8988T (cell line): Measurements from ENCODE around the gene PDCL2.
"Not testable (repeated sequence)": the region's sequence is repeated elsewhere in the genome, so short reads cannot be mapped to it uniquely, and the experiment has no call there.

Experiments
- DNase-seq: peaks from one replicate; pipeline ENCODE4 v3.0.0; 2011

Gene PDCL2

GRCh38 chr4:55582773-55583172 lies 9.3 kb downstream of the PDCL2 start:
- not testable (repeated sequence) for DNase-seq

- DNase-seq, result no peak
These were observed 13.6 kb downstream of the PDCL2 start for GRCh38 chr4:55578341-55579010.

GRCh38 chr4:55575513-55575912 lies 16.5 kb downstream of the PDCL2 start:
- no peak for DNase-seq

- DNase-seq, result no peak
These were observed 17.8 kb downstream of the PDCL2 start for GRCh38 chr4:55574252-55574651.

- no peak for DNase-seq
These were observed 20.2 kb downstream of the PDCL2 start for GRCh38 chr4:55571806-55572205.

- DNase-seq, result no peak
These were observed 23.0 kb downstream of the PDCL2 start for GRCh38 chr4:55568905-55569504.

- DNase-seq, result no peak
These were observed 30.2 kb downstream of the PDCL2 start for GRCh38 chr4:55561889-55562288.

- no peak for DNase-seq
These were observed 31.9 kb downstream of the PDCL2 start for GRCh38 chr4:55560096-55560495.

- no peak for DNase-seq
These were observed 37.5 kb downstream of the PDCL2 start for GRCh38 chr4:55554453-55555030.

GRCh38 chr4:55553441-55554201 lies 38.4 kb downstream of the PDCL2 start:
- DNase-seq, result no peak

GRCh38 chr4:55551964-55552363 lies 40.1 kb downstream of the PDCL2 start:
- not testable (repeated sequence) for DNase-seq

- no peak for DNase-seq
These were observed 42.2 kb downstream of the PDCL2 start for GRCh38 chr4:55549888-55550287.

GRCh38 chr4:55547918-55548317 lies 44.1 kb downstream of the PDCL2 start:
- DNase-seq, result no peak

GRCh38 chr4:55547466-55547770 lies 44.6 kb downstream of the PDCL2 start:
- no peak for DNase-seq

GRCh38 chr4:55546756-55547465 lies 45.1 kb downstream of the PDCL2 start, which contains the start of gene CLOCK:
CLOCK (minus strand) TSS chr4:55546909; CDS start chr4:55482785, 64,124 bp downstream.
- DNase-seq, result peak; percentile 52

- DNase-seq, result no peak
These were observed 45.6 kb downstream of the PDCL2 start for GRCh38 chr4:55546506-55546755.

GRCh38 chr4:55545641-55546505 lies 46.2 kb downstream of the PDCL2 start:
- DNase-seq, result peak; percentile 33

GRCh38 chr4:55545151-55545550 lies 46.9 kb downstream of the PDCL2 start:
- DNase-seq, result no peak

- no peak for DNase-seq
These were observed 48.2 kb downstream of the PDCL2 start for GRCh38 chr4:55543858-55544257.

- no peak for DNase-seq
These were observed 51.8 kb downstream of the PDCL2 start for GRCh38 chr4:55540271-55540670.

GRCh38 chr4:55539658-55540057 lies 52.4 kb downstream of the PDCL2 start:
- DNase-seq, result no peak

- no peak for DNase-seq
These were observed 53.5 kb downstream of the PDCL2 start for GRCh38 chr4:55538531-55538930.
